ENCODE data around the gene TAS2R50.
"Not testable (repeated sequence)": the region's sequence is repeated elsewhere in the genome, so short reads cannot be mapped to it uniquely, and the experiment has no call there.

TAS2R50 gene, protein sequence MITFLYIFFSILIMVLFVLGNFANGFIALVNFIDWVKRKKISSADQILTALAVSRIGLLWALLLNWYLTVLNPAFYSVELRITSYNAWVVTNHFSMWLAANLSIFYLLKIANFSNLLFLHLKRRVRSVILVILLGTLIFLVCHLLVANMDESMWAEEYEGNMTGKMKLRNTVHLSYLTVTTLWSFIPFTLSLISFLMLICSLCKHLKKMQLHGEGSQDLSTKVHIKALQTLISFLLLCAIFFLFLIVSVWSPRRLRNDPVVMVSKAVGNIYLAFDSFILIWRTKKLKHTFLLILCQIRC

DNA sequence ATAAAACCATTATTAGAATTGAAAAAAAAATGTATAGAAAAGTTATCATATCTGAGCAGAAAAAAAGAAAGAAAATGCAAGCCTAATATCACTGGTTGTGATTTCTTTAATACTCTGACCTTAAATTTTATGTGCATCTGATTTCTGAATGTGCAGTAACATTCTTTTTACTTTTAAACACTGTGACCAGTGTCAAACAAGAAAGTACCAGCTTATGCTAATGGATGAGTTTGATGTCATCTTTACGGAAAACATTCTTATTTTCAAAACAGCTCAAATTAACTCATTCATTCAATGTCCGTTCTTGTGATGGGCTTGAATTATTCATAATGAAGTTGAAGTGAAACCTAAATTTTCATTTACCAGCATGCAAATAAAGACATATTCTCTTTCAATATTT, at the start of gene TAS2R50:
Gene TAS2R50, minus strand, starts transcription at position 101 of the 400 bp plus-strand sequence. Its CDS starts 52 bp downstream, at position 49.
- DNase-seq (ENCODE audit: low read depth in 3 of 3): no peak

DNA sequence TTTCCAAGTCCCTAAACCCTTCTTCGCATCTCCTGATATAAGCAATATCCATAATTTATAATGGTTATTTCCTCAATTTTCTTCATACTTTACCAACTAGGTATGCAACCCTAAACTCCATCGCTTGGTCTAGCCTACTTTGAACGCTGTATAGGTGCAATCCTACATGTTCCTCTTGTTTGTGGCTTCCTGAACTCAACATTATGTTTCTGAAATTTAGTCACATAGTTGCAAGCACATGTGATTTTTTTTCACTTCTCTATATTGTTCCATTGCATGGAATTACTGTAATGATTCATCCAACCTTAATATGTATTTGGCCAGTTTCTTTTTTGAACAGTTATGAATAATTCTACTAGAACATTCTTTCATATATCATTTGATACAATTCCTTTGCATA, 47.2 kb upstream of the TAS2R50 start:
- not testable (repeated sequence) for DNase-seq (ENCODE audit: low read depth in 3 of 3)

DNA sequence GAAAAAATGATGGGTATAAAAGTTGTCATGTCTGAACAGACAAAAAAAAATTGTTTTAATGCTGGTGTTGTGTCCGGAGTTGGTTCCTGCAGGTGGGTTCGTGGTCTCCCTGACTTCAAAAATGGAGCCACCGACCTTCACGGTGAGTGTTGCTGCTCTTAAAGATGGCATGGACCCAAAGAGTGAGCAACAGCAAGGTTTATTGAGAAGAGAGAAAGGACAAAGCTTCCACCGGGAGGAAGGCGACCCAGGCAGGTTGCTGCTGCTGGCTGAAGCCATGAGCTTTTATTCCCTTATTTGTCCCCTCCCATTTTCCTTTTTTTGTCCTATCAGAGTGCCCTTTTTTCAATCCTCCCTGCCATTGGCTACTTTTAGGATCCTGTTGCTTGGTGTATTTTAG, 44.6 kb upstream of the TAS2R50 start, which contains the start of gene TAS2R31:
Gene TAS2R31, minus strand, starts transcription at position 101 of the 400 bp plus-strand sequence. Its CDS starts 72 bp downstream, at position 29.
- no peak for DNase-seq (ENCODE audit: low read depth in 3 of 3)

DNA sequence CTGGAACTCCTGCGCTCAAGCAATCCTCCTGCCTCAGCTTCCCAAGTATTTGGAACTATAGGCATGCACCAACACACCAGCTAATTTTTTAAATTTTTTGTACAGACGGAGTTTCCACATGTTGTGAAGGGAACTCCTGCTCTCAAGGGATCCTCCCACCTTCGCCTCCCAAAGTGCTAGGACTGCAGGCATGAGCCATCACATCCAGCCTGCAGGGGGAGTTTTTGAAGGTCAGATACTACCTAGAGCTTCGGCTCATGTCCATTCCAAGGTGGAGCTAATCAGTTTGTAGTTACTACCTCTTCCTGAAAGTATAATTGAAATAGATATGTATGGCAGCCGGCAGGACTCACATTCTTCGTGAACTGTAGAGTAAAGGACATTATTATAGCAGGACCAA, 39.4 kb upstream of the TAS2R50 start:
- DNase-seq (ENCODE audit: low read depth in 3 of 3): no peak

DNA sequence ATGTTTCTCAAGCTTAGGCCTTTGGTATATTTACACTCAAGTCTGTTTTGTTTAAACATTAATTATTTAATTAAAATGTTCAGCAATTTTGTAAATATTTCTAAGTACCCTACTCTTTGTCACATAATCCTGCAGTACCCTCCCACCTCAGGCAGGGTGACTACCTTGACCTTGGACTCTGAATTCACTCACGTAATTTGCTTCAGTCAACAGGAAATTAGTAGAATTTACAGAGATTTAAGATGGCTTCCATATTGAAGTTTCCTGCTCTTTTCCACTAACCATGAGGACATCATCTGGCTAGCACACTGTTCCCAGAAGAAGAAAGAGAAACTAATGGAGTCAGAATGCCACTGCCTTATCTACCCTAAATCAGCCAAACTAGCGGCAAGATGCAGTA, 36.7 kb upstream of the TAS2R50 start:
- DNase-seq (ENCODE audit: low read depth in 3 of 3): no peak

DNA sequence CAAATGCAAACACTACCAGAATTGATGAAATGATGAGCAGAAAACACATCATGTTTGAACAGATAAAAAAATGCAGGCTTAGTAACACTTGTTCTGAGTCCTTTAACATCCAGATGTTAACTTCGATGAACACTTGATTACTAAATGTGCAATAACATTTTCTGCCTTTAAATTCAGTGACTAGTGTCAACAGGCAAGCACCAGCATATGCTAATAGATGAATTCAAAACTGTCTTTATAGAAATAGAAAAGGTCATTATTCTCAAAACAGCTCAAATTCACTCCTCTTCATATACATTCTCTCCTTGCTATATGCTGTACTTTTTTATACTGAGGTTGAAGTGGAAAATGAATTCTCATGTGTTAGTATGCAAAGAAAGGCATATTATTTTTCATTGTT, 35.8 kb upstream of the TAS2R50 start, which contains the start of gene TAS2R19:
Gene TAS2R19, minus strand, starts transcription at position 101 of the 400 bp plus-strand sequence. Its CDS starts 49 bp downstream, at position 52.
- DNase-seq (ENCODE audit: low read depth in 3 of 3): no peak

DNA sequence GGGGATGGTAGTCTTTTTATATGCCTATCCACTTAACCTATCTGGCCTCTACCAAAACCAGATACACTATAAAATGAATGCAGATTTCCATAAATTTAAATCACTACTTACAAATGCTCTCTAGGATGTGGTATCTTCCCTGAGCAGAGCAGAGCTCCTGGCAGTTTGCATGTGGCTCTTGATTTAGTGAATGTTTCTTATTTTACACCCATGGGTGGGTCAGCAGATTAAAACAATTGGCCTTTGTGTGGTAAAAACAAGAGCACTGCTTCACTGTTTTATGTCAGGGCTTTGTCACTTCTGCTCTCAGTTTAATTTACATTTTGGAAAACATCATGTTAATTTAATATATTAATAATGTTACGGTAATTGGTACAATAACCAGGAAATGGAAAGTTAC, 30.2 kb upstream of the TAS2R50 start:
- DNase-seq (ENCODE audit: low read depth in 3 of 3): no peak

DNA sequence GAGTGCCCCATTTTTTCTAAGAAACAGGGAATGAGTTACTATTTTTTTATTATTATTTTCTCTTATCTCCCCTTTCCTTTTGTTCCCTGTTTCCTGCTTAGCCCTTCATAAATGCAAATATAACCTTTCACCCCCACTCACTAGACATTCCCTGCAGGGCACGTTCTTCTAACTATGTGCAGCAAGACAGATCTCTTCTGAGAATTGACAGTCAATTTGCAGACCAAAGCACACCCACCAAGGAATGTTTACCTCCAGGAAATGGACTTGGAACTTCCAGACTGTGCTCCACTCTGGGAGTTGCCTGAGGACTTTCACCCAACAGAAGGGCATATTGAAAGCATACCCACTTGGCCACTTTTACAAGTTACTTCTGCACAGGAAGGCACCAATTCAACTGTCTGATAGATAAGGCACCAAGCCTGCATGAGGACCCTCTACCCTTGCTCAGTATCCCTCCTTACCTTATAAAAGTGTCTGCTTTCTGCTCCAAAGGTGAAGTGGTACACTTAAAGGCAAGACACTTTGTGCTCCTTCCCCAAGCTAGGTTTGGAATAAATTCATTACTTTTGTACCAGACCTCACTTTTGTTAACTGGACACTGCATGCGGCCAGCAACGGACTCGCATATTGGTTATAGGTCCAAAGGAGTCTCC, 29.2 kb upstream of the TAS2R50 start:
- DNase-seq (ENCODE audit: low read depth in 3 of 3): no peak

DNA sequence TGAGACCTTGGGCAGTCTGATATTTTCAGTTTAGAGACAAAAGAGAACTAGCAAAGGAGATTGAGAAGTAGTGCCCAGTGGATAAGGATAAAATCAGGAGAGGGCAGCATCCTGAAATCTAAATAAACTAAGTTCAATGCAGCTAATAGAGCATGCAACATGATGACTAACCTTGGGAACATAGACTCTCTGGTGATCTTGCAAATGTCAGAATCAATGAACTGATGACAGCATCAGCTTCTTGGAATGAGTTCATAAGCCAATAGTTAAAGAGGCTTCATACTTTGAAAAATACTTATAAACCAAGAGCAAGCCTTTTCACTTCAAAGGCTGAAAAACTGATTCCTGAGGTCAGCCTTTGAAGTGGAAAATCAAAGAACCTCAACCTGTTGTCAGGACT, 27.5 kb upstream of the TAS2R50 start:
- DNase-seq (ENCODE audit: low read depth in 3 of 3): no peak

DNA sequence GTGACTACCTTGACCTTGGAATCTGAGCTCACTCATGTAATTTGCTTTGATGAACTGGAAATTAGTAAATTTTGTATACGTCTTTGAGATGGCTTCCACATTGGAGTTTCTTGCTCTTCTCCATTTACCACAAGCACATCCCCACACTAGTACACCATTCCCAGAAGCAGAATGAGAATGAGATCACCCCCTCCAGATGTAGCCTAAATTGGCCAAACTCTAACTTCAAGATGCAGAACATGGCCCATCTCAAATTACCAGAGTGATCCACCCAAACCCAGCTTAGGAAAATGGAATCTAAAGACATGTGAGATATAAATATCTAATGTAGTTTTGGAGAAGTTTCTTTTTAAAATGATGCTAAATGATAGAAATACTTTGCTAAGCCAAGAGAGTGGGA, 20.9 kb upstream of the TAS2R50 start:
- DNase-seq (ENCODE audit: low read depth in 3 of 3): no peak

DNA sequence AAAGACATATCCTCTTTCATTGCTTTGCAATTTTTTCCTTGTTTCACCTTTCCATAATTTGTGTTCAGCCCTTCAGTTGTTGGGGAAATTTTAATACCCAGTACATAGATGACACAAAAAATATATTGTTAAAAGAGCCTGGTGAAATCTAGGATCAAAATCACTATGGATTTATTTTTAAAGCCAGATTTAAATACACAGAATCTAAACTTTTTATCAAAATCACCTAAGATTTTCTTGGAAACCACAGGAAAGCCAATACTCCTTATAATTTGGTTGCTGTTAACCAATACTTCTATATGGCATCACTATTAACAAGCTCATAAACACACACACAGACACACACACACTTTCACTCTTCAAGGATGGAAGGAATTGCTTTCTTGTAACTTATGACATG, 11.5 kb upstream of the TAS2R50 start, which contains the start of gene TAS2R20:
Gene TAS2R20, minus strand, starts transcription at position 101 of the 400 bp plus-strand sequence. CDS start 429 bp downstream, outside the sequence.
- DNase-seq (ENCODE audit: low read depth in 3 of 3): no peak

DNA sequence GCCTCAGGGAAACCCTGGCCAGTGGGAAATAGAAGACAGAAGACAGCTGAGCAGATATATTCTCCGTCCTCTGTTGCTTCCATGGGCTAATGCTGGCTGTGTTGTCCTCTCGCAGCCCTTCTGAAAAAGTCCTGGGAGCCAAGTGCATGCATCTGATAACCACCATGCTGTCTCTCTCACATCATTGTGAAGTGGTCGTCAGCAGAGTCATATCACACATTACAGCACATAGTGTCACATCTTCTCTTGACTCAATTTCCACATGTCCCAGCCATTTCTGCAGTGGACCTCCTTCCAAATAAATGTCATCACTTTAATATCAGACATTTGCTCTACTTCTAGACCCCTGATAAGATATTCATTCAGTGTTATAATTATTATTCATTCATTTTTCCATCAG, 7.6 kb upstream of the TAS2R50 start:
- no peak for DNase-seq (ENCODE audit: low read depth in 3 of 3)

DNA sequence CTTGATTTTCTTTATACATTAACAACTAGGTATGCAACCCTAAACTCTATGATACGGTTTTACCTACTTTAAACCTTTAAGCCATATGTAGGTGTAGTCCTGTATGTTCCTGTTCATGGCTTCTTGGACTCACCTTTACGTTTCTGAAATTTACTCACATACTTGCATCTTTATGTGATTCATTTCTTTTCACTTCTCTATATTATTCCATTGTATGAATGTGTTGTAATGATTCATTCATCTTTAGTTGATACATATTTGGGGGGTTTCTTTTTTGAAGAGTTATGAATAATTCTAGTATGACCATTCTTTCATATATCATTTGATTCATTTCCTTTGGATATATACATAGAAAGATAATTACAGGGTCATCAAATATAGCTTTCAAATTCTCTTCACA, 2.4 kb upstream of the TAS2R50 start:
- DNase-seq (ENCODE audit: low read depth in 3 of 3): no peak

DNA sequence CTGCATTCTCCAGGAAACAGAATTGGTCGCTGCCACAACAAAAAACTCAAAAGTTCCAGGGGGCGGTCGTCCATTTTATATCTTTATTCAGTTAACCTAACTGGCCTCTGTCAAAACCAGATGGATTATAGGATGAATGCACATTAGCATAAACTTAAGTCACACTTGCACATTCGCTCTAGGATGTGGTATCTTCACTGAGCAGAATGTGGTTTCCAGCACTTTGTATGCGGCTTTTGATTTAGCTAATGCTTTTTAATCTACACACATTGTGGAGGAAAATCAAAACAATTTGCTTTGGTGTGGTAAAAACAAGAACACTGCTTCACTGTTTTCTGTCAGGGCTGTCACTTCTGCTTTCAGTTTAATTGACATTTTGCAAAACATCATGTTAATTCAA, 4.5 kb downstream of the TAS2R50 start:
- peak in 1 of 3 experiments; percentile 12 for DNase-seq (ENCODE audit: low read depth in 3 of 3)

DNA sequence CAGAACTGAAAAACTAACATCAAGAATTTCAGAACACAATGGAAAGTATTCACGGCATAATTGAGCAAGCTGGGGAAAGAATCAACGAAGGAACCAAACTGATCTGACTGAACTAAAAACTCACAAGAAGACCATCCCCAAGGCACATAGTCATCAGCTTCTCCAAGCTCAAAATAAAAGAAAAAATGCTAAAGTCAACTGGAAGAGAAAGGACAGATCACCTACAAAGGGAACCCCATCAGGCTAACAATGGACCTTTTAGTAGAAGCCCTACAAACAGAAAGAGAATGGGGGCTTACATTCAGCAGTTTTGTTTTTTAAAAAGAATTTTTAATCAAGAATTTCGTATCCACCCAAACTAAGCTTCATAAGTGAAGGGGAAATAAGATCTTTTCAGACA, 11.7 kb downstream of the TAS2R50 start:
- DNase-seq (ENCODE audit: low read depth in 3 of 3): no peak

DNA sequence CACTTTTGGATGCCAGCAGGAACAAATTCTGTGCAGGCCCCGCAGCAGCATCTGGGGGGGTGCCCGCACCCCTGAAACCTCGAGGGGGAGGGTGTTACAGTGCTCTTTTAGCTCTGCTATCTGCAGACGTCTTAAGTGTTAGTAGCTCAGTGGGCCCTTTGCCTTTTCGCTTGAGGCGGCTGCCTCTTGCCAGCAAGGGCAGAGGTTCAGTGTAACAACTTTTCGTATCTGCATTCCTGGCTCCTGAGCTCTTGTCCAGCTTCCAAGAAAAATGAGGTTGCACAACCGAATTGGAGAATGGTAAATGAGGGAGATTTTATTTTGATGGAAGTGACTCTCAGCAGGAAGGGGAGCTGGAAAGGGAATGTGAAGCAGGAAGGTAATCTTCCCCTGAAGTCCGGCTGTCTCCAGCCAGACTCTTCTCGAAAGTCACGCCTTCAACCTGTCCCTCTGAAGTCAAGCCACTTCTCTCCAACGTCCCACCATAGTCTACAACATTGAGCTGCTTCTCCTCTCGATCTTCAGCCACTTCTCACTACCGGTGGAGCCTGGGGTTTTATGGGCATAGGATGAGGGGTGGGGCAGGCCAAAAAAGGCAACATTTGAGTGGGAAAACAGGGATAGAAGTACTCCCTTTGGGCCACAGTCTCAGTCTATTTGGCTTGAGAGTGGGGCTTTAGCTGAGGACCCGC, 17.8 kb downstream of the TAS2R50 start:
- no peak for DNase-seq (ENCODE audit: low read depth in 3 of 3)

DNA sequence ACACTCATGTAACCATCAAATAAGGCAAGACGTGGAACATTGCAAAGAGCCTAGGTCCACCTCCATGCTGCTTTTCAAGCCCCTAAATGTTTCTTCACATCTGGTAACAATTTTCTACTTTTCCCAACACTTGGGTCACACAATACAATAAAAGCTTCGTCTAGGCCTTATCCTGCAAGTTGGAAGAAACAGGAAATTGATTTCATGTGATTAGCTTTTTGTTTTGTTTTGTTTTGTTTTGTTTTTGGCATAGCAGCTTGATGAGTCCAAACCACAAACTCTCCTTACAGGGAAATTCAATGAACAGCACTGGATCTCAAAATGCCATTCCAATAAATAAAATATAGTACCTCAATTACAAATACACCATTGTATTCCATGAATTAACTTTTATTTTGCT, 19.3 kb downstream of the TAS2R50 start:
- no peak for DNase-seq (ENCODE audit: low read depth in 3 of 3)

DNA sequence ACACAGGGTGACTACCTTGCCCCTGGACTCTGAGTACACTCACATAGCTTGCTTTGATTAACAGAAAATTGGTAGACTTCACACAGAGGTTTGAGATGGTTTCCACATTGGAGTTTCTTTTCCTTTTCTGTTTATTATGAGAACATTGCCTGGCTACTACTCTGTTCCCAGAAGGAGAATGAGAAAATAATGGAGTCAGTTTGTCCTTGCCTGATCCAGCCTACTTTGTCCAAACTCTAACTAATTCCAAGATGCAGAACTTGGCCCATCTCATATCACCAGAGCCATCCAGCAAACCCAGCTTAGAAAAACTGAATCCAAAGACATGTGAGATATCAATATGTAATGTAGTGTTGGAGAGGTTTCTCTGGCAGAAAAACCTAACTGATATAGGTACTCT, 20.4 kb downstream of the TAS2R50 start:
- no peak for DNase-seq (ENCODE audit: low read depth in 3 of 3)

DNA sequence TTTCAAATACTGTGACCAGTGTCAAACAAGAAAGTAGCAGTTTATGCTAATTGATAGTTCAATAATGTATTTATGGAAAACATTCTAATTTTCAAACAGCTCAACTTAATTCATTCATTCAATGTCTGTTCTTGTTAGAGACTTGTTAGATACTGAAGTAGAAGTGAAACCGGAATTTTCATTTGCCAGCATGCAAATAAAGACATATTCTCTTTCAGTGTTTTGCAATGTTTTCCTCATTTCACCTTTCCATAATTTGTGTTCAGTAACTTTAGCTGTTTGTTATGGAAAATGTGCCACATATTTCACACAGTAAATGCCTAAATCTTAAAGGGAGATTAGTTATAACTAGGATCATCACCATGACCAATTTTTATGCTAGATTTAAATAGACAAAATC, 21.2 kb downstream of the TAS2R50 start:
- DNase-seq (ENCODE audit: low read depth in 3 of 3): no peak

DNA sequence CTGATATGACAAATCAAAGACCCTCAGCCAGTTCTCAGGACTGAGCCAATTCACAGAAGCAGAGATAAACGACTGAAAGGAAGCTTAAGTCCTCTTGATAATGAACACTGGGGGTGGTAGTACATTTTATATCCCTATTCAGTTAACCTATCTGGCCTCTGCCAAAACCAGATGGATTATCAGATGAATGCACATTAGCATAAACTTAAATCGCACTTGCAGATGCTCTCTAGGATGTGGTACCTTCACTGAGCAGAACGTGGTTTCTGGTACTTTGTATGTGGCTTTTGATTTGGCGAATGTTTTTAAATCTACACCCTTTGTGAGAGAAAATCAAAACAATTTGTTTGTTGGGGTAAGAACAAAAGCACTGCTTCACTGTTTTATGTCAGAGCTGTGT, 26.5 kb downstream of the TAS2R50 start:
- no peak for DNase-seq (ENCODE audit: low read depth in 3 of 3)

DNA sequence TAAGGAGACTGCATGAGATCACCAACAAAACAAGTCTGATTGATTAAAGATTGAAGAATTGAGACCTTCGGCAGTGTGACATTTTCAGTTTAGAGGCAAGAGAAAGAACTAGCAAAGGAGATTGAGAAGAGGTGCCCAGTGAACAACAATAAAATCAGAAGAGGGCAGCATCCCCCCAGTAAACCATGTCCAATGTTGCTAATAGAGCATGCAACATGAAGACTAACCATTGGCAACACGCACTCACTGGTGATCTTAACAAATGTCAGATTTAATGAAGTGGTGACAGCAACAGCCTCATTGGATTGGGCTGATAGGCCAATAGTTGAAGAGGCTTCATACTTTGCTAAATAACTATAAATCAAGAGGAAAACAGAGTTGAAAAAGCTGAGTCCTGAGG, 26.9 kb downstream of the TAS2R50 start:
- no peak for DNase-seq (ENCODE audit: low read depth in 3 of 3)

DNA sequence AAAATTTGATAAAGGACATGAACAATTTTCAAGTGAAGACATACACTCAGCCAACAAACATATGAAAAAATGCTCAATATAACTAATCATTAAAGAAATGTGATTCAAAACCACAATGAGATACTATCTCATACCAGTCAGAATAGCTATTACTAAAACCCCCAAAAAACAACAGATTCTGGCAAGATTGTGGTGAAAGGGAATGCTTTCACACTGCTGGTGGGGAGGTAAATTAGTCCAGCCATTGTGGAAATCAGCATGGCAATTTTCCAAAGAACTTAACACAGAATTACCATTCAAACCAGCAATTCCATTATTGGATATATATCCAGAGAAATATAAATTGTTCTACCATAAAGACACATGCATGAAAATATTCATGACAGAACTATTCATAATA, 29.0 kb downstream of the TAS2R50 start:
- no peak for DNase-seq (ENCODE audit: low read depth in 3 of 3)

DNA sequence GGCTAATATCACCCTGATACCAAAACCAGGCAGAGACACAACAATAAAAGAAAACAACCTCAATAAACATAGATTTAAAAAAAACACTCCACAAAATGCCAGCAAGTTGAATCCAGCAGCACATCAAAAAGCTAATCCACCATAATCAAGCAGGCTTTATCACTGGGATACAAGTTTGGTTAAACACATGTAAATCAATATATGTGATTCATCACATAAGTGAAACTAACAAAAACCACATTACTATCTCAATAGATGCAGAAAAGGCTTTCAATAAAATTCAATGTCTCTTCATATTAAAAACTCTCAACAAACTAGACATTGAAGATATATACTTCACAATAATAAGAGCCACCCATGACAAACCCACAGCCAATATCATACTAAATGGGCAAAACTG, 30.6 kb downstream of the TAS2R50 start:
- DNase-seq (ENCODE audit: low read depth in 3 of 3): no peak

All from stimulated activated CD4-positive, alpha-beta T cell treated with anti-CD3 and anti-CD28 coated beads, TNF-alpha, amount 100 ng/mL, for 24 hours (primary cell).